ENCODE measurements around the gene HNF1B. TPM values are rescaled to one million over a fixed set of nuclear protein-coding genes. Genes with fewer than 3 reads are reported as not detected.

HNF1B gene
- total RNA-seq, 1 donor from 2014 or later, result 40.0 TPM

Other genes starting within 250 kb of the HNF1B start
- gene SYNRG, start 135.6 kb downstream of the HNF1B start, total RNA-seq, result 83.7 and 89.8 TPM in 2 replicates
- 35.6 and 39.9 TPM in 2 replicates for gene DDX52, start 101.6 kb downstream of the HNF1B start, total RNA-seq
- not detected in 2 replicates for gene TBC1D3K, start 179.4 kb upstream of the HNF1B start, total RNA-seq
- gene TBC1D3L, start 244.0 kb upstream of the HNF1B start, total RNA-seq, result 2.5 and 2.8 TPM in 2 replicates

Measured in activated B cell treated with CpG ODN at 0.5 μM for 24 hours (primary cell).